K562 (cell line): ENCODE results near the gene SETD5. TPM values are rescaled to one million over a fixed set of nuclear protein-coding genes. Genes with fewer than 3 reads are reported as not detected.

Experiments
- ATAC-seq: fragments of 200-7000 bp; cut with Tn5 transposase; 3 replicates; pipeline ENCODE4 v1.9.1; 2020; ENCODE audit warnings: moderate library complexity
- BruUV-seq: library from RNA; stranded (reverse); fragments of 400-500 nt; replicated peaks from 2 replicates; lab custom pipeline; 2021; lab: Mats Ljungman, UMichigan
- CTCF ChIA-PET: fragments of 300-600 bp; formaldehyde crosslinking; extraction: SDS; loops from one replicate; lab custom pipeline; 2021; ENCODE audit warnings: low intra/inter-chr PET ratio; lab: Yijun Ruan, JAX
- POLR2A ChIA-PET: fragments of 300-600, 350-650 bp; sonication (Branson Sonifier 250); formaldehyde crosslinking; extraction: SDS; loops from one replicate; lab custom pipeline; 2021; ENCODE audit warnings: antibody characterized with exemption, inconsistent platforms; lab: Yijun Ruan, JAX
- DNase-seq, 4 experiments: peaks; one replicate each; pipeline versions ENCODE4 v3.0.0 to v3.0.0-alpha.2; 2011 to 2018; ENCODE audit warnings: low spot score in 3 of 4, mixed read lengths in 3 of 4; ENCODE audit errors: extremely low read depth in 1 of 4
- FAIRE-seq: peaks from 2 replicates; lab custom pipeline; 2011; peaks lifted over from hg19 to GRCh38; lab: Jason Lieb, UNC
- H2AFZ ChIP-seq: 2 replicates; pipeline ENCODE4 v1.6.0; 2011; ENCODE audit warnings: low read depth, low read length, control low read depth, inconsistent platforms
- H3K27ac ChIP-seq: fragments of 200-600 bp; 3 replicates; pipeline ENCODE4 v1.8.0; 2011; ENCODE audit warnings: low read depth, mild to moderate bottlenecking, control low read depth, inconsistent platforms, low read length, moderate library complexity, mixed read lengths; ENCODE audit errors: extremely low read depth
- H3K27me3 ChIP-seq, 2 experiments: fragments of 300-600 bp in 1 of 2; 2 replicates in 1 of 2; 3 replicates in 1 of 2; pipeline versions ENCODE4 v1.6.0 to v1.8.0; 2011; ENCODE audit warnings: inconsistent platforms in 2 of 2, low read length in 2 of 2, mild to moderate bottlenecking in 1 of 2, mixed read lengths in 1 of 2, moderate library complexity in 1 of 2; ENCODE audit not compliant: control insufficient read depth in 2 of 2, insufficient read depth in 2 of 2
- H3K36me3 ChIP-seq: fragments of 300-600 bp; 3 replicates; pipeline ENCODE4 v1.8.0; 2011; ENCODE audit warnings: mild to moderate bottlenecking, low read length, inconsistent platforms; ENCODE audit not compliant: control insufficient read depth, insufficient read depth
- H3K4me1 ChIP-seq, 2 experiments: fragments of 200-600 bp in 1 of 2; replicated peaks in 1 of 2; 2 replicates in 1 of 2; 3 replicates in 1 of 2; pipeline versions ENCODE4 v1.5.1 to v1.8.0; 2011; ENCODE audit warnings: inconsistent platforms in 2 of 2, low read length in 2 of 2, mild to moderate bottlenecking in 1 of 2, mixed read lengths in 1 of 2, moderate library complexity in 1 of 2; ENCODE audit not compliant: control insufficient read depth in 2 of 2, insufficient read depth in 2 of 2
- H3K4me2 ChIP-seq: 2 replicates; pipeline ENCODE4 v1.6.1; 2011; ENCODE audit warnings: low read length, control low read depth, inconsistent platforms, mixed read lengths; ENCODE audit not compliant: insufficient read depth
- H3K4me3 ChIP-seq: fragments of 200-600 bp; sonication (generic), shearing (Covaris generic); 2 replicates; pipeline ENCODE4 v1.5.1; 2016; ENCODE audit warnings: control low read depth, inconsistent platforms
- H3K79me2 ChIP-seq: fragments of 200-600 bp; 3 replicates; pipeline ENCODE4 v1.8.0; 2011; ENCODE audit warnings: low read length, inconsistent platforms; ENCODE audit not compliant: control insufficient read depth, insufficient read depth
- H3K9ac ChIP-seq, 2 experiments: 2 replicates each; pipeline versions ENCODE4 v1.6.0 to v1.6.1; 2011; ENCODE audit warnings: low read depth in 2 of 2, low read length in 2 of 2, control low read depth in 1 of 2, inconsistent platforms in 1 of 2, mild to moderate bottlenecking in 1 of 2, mixed read lengths in 1 of 2; ENCODE audit not compliant: insufficient read depth in 1 of 2
- H3K9me1 ChIP-seq: one replicate; pipeline ENCODE4 v1.6.0; 2011; ENCODE audit warnings: inconsistent platforms, mild to moderate bottlenecking, low read length, moderate library complexity; ENCODE audit not compliant: control insufficient read depth, insufficient read depth
- H3K9me3 ChIP-seq: replicated peaks from 2 replicates; pipeline ENCODE4 v1.5.1; 2011; ENCODE audit warnings: low read depth, low read length, inconsistent platforms; ENCODE audit not compliant: control insufficient read depth, insufficient read depth
- H4K20me1 ChIP-seq: replicated peaks from 2 replicates; pipeline ENCODE4 v1.6.1; 2011; ENCODE audit warnings: low read length, inconsistent platforms, mixed read lengths; ENCODE audit not compliant: control insufficient read depth, insufficient read depth
- ARID3A ChIP-seq: IDR thresholded peaks from 2 replicates; pipeline ENCODE4 v1.6.1; 2012; ENCODE audit warnings: low read depth, low read length, improper control_type of control experiment, borderline replicate concordance
- CTCF ChIP-seq, 3 experiments: IDR thresholded peaks in 2 of 3; conservative IDR thresholded peaks in 1 of 3; 2 replicates each; pipeline ENCODE4 v1.5.1; 2011 to 2012; ENCODE audit warnings: low read length in 3 of 3, mild to moderate bottlenecking in 3 of 3, control low read depth in 2 of 3, improper control_type of control experiment in 1 of 3, inconsistent platforms in 1 of 3, low read depth in 1 of 3, mixed read lengths in 1 of 3, moderate library complexity in 1 of 3; ENCODE audit not compliant: insufficient read depth in 2 of 3
- ETV1 ChIP-seq: fragments of 450-650 bp; conservative IDR thresholded peaks from 2 replicates; pipeline ENCODE4 v1.6.1; 2016; ENCODE audit warnings: missing genetic modification characterization, control low read depth, low read depth, missing compliant biosample characterization
- RREB1 ChIP-seq: fragments of 250-450 bp; sonication (Bioruptor Pico); IDR thresholded peaks from 2 replicates; pipeline ENCODE4 v1.4.0; 2020
- WGBS: fragments of 100-300 bp; shearing (Covaris generic); methylation state at CpG from one replicate; pipeline ENCODE4 v1.1.6; 2016; ENCODE audit warnings: low coverage, mixed read lengths; ENCODE audit not compliant: insufficient coverage; ENCODE audit errors: missing lambda C conversion rate; 5-methylcytosine and 5-hydroxymethylcytosine counted together
- in situ Hi-C: fragments of 300-500 bp; cut with MboI; formaldehyde crosslinking; loops from 4 replicates; pipeline ENCODE4 v1.15.0; 2018; ENCODE audit warnings: inconsistent platforms, mixed read lengths
- intact Hi-C: fragments of 100-400 bp; cut with micrococcal nuclease; formaldehyde crosslinking; loops from 2 replicates; pipeline ENCODE4 v1.14.2; 2022
- polyA plus RNA-seq, 8 experiments: library from polyadenylated mRNA; depleted of rRNA in 4 of 8; stranded (reverse) in 5 of 8; unstranded in 3 of 8; fragments of >200 nt; fragmentation: Nextera tagmentation in 2 of 8; fragmentation: Illumina TruSeq in 1 of 8; extraction: Ambion mirVana in 2 of 8; extraction: Trizol in 1 of 8; gene quantifications; 2 replicates each; pipeline versions ENCODE4 v1.2.1 to v1.2.3, GENCODE V29; 2011 to 2014; ENCODE audit warnings: inconsistent platforms in 1 of 8, missing spikeins in 1 of 8
- total RNA-seq, 7 experiments: library from RNA; depleted of rRNA in 6 of 7; stranded (reverse); fragments of >200 nt in 6 of 7; fragmentation: Illumina TruSeq in 2 of 7; extraction: Trizol in 2 of 7; gene quantifications; 2 replicates each; pipeline versions ENCODE4 v1.2.1 to v1.2.3, GENCODE V29; 2011 to 2021; ENCODE audit warnings: low replicate concordance in 1 of 7

Gene SETD5
- total and polyA plus RNA-seq, 9 of the 15 experiments (the other 6 are each of a cell fraction or from before 2014, with no cell fraction given): 20.8 to 135 (median 87.2) TPM

- FAIRE-seq: no peak
- in situ Hi-C loops: no loop called here
- peak overlapping the region; percentile 63; the same call in 2 of the 3 replicates for H3K27ac ChIP-seq
- intact Hi-C loops: no loop called here
- CTCF ChIA-PET: no interaction called here
- no peaks in the 10 kb centered on the region for H3K9me1 ChIP-seq
- no peak for TF ChIP-seq CTCF (IDR thresholded peaks at IDR 0.05 in 2 of 3, conservative IDR thresholded peaks at IDR 0.05 in 1 of 3; ENCODE audit: insufficient read depth in 2 of 3, low read depth in 1 of 3, low read length in 3 of 3)
- TF ChIP-seq ARID3A: peak; percentile 52
- TF ChIP-seq RREB1 (CRISPR knock-in tag): no peak
- peak; percentile 35; the same call in 1 of the 2 replicates for TF ChIP-seq ETV1 (tag)
- TF ChIP-seq, all 486 proteins: peak for 2
- POLR2A ChIA-PET: interaction anchor here (0.7 to 3.5 kb wide), 8 partner anchors 8 to 40 kb away, joined by 3 to 33 read pairs (median 4); partner anchors contain the start of gene THUMPD3
- Histone ChIP-seq H4K20me1 (peaks cover 55% of the 10 kb centered on the region), H3K4me2 (peak overlapping the region; percentile 77), H3K4me3 (peak overlapping the region; percentile 19), H3K79me2 (peaks cover 100% of the 10 kb centered on the region), H2AFZ (no peak overlapping the region), H3K9me3 (no peaks in the 10 kb centered on the region), H3K36me3 (peaks cover 11% of the 10 kb centered on the region; the same call in 2 of the 3 replicates), H3K27me3 (no peaks in the 10 kb centered on the region), H3K9ac (peak overlapping the region in 1 of 2 experiments; percentile 97; a peak in 2 of 4 replicates), H3K4me1 (peaks cover 3 to 39% of the 10 kb centered on the region in 2 experiments; a peak in 4 of 5 replicates)
- ATAC-seq (no peak), DNase-seq (peak in 1 of 4 experiments; percentile 33)
- BruUV-seq: no TSS peak
- 8% methylated on average over 2 of the region's 2 CpGs for WGBS
These were observed 6.0 kb downstream of the SETD5 start for GRCh38 chr3:9403463-9403862.
